ENCODE results near the gene HSF5. TPM values are rescaled to one million over a fixed set of nuclear protein-coding genes. Genes with fewer than 3 reads are reported as not detected.

The HSF5 gene
- total RNA-seq, 1 experiment from 2014 or later: not detected

GRCh38 chr17:58412064-58412703 is 76.0 kb downstream of the HSF5 start:
- Histone ChIP-seq H2BK5ac (ENCODE audit: insufficient read length, low read length) (no peak overlapping the region), H4K5ac (ENCODE audit: insufficient read length, low read depth, low read length) (no peak overlapping the region), H3K27ac (ENCODE audit: insufficient read length, low read depth, low read length) (no peak overlapping the region), H4K20me1 (ENCODE audit: control insufficient read depth, insufficient read depth, insufficient read length) (no peaks in the 10 kb centered on the region), H3K4ac (ENCODE audit: low read depth, low read length) (no peak overlapping the region), H4K91ac (ENCODE audit: insufficient read length, low read depth, low read length) (no peak overlapping the region), H2BK120ac (ENCODE audit: low read depth, low read length, poor library complexity, severe bottlenecking) (no peak overlapping the region), H3K23ac (ENCODE audit: insufficient read length, low read depth, low read length) (no peak overlapping the region), H3T11ph (ENCODE audit: low read length) (no peak overlapping the region), H3K14ac (ENCODE audit: insufficient read depth, low read length) (no peak overlapping the region), H3K56ac (ENCODE audit: insufficient read length, low read depth, low read length) (no peak overlapping the region), H2AK5ac (ENCODE audit: insufficient read length, low read length) (no peak overlapping the region), H3K9me3 (ENCODE audit: control insufficient read depth, low read depth, low read length) (no peaks in the 10 kb centered on the region), H3K18ac (ENCODE audit: insufficient read length, low read depth, low read length) (no peak overlapping the region), H4K8ac (replicated peaks; ENCODE audit: insufficient read length, low read depth, low read length) (no peak overlapping the region), H3K79me1 (ENCODE audit: insufficient read depth, low read depth, low read length, poor library complexity, severe bottlenecking) (no peaks in the 10 kb centered on the region), H3K27me3 (ENCODE audit: insufficient read depth, low read length) (no peaks in the 10 kb centered on the region), H3K79me2 (ENCODE audit: insufficient read depth, low read length) (no peaks in the 10 kb centered on the region), H2BK15ac (ENCODE audit: low read depth, low read length) (no peak overlapping the region), H3K4me1 (ENCODE audit: insufficient read depth, low read length) (no peaks in the 10 kb centered on the region), H3K23me2 (ENCODE audit: insufficient read length, low read depth, low read length, poor library complexity, severe bottlenecking) (peaks cover 4% of the 10 kb centered on the region), H3K4me2 (ENCODE audit: insufficient read depth, insufficient read length, low read length) (no peak overlapping the region), H2BK12ac (ENCODE audit: insufficient read length, low read depth, low read length) (no peak overlapping the region), H3K9ac (ENCODE audit: extremely low read depth, insufficient read length, low read length) (no peak overlapping the region), H2BK20ac (ENCODE audit: low read depth, low read length, poor library complexity, severe bottlenecking) (no peak overlapping the region), H2AFZ (ENCODE audit: low read length) (no peak overlapping the region)
- Mint-ChIP-seq H3K27ac (no peak overlapping the region; a peak in 1 of 7 replicates), H3K9me3 (no peaks in the 10 kb centered on the region), H3K4me3 (no peak overlapping the region), H3K27me3 (ENCODE audit: low read depth) (peaks cover 4% of the 10 kb centered on the region; the same call in 1 of the 2 replicates), H3K36me3 (ENCODE audit: insufficient read depth in 1 of 3, low read depth in 3 of 3) (no peaks in the 10 kb centered on the region), H3K4me1 (peaks cover 18 to 23% of the 10 kb centered on the region in 2 experiments)
- no peak for DNase-seq
- WGBS (ENCODE audit: extremely low coverage, insufficient read length, low lambda C conversion rate): no CpG with 5 or more reads among the region's 1 CpG
- no peak for TF ChIP-seq CTCF (conservative IDR thresholded peaks at IDR 0.05)

Data from H9 (cell line).